Activated T-cell treated with anti-CD3 and anti-CD28 coated beads, Interleukin-2, amount 50 U/mL, for 72 hours (primary cell): ENCODE measurements around the gene PCCA. TPM values are rescaled to one million over a fixed set of nuclear protein-coding genes. Genes with fewer than 3 reads are reported as not detected.
"Not testable (repeated sequence)": the region's sequence is repeated elsewhere in the genome, so short reads cannot be mapped to it uniquely, and the experiment has no call there.

ENCODE experiments used
- ATAC-seq, 2 donors: fragments of 150-1000 bp; cut with Tn5 transposase; replicated peaks in 1 of 2; 2 replicates each; pipeline ENCODE4 v1.10.0; 2021; ENCODE audit warnings: moderate library complexity in 2 of 2, mild to moderate bottlenecking in 1 of 2
- DNase-seq, 2 donors: peaks; one replicate each; pipeline ENCODE4 v3.0.0; 2021 to 2022; ENCODE audit warnings: mixed read lengths in 1 of 2
- H3K27ac Mint-ChIP-seq: one replicate; pipeline ENCODE4 v1.8.0; 2022; ENCODE audit warnings: mild to moderate bottlenecking, moderate library complexity, mixed read lengths
- H3K27me3 Mint-ChIP-seq: one replicate; pipeline ENCODE4 v1.8.0; 2022; ENCODE audit warnings: low read depth, mixed read lengths
- H3K36me3 Mint-ChIP-seq, 2 donors: one replicate each; pipeline ENCODE4 v1.8.0; 2022; ENCODE audit warnings: mixed read lengths in 2 of 2, mild to moderate bottlenecking in 1 of 2; ENCODE audit not compliant: insufficient read depth in 2 of 2
- H3K4me1 Mint-ChIP-seq: one replicate; pipeline ENCODE4 v1.8.0; 2022; ENCODE audit warnings: low read depth, mixed read lengths
- H3K4me3 Mint-ChIP-seq, 2 donors: one replicate each; pipeline ENCODE4 v1.8.0; 2022; ENCODE audit warnings: mild to moderate bottlenecking in 2 of 2, mixed read lengths in 2 of 2, moderate library complexity in 2 of 2
- H3K9me3 Mint-ChIP-seq, 2 donors: one replicate each; pipeline ENCODE4 v1.8.0; 2022; ENCODE audit warnings: mixed read lengths in 2 of 2
- total RNA-seq, 2 donors: library from RNA; stranded (reverse); gene quantifications; one replicate each; pipeline ENCODE4 v1.2.3, GENCODE V29; 2022

Gene PCCA
- total RNA-seq, 2 donors from 2014 or later = 10.5 to 16.9 TPM

GRCh38 chr13:100156788-100157187, 67.9 kb downstream of the PCCA start:
- H3K9me3 Mint-ChIP-seq = no peaks in the 10 kb centered on the region
- ATAC-seq = no peak
- H3K4me1 Mint-ChIP-seq = no peaks in the 10 kb centered on the region
- no peak for DNase-seq
- H3K4me3 Mint-ChIP-seq = no peak overlapping the region
- no peak overlapping the region for H3K27ac Mint-ChIP-seq
- H3K27me3 Mint-ChIP-seq = no peaks in the 10 kb centered on the region
- H3K36me3 Mint-ChIP-seq = no peaks in the 10 kb centered on the region

DNA sequence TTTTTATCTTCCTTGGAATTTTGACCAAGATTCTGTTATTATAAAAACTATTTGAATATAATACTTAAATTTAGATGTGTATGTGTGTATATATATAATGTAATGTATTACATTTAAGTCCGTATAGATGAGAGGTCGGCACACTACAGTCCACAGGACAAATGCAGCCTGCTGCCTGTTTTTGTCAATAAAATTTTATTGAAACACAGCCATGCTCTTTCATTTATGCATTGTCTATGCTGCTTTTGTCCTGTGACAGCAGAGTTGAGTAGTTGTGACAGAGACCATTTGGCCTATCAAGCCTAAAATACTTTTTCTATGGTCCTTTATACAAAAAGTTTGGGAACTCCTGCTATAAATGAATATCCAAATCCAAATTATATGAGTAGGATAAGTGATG, 69.7 kb downstream of the PCCA start:
- Mint-ChIP-seq H3K27me3 (no peaks in the 10 kb centered on the region), H3K9me3 (no peaks in the 10 kb centered on the region), H3K36me3 (no peaks in the 10 kb centered on the region), H3K27ac (no peak overlapping the region), H3K4me3 (no peak overlapping the region), H3K4me1 (no peaks in the 10 kb centered on the region)
- no peak for ATAC-seq
- no peak for DNase-seq

DNA sequence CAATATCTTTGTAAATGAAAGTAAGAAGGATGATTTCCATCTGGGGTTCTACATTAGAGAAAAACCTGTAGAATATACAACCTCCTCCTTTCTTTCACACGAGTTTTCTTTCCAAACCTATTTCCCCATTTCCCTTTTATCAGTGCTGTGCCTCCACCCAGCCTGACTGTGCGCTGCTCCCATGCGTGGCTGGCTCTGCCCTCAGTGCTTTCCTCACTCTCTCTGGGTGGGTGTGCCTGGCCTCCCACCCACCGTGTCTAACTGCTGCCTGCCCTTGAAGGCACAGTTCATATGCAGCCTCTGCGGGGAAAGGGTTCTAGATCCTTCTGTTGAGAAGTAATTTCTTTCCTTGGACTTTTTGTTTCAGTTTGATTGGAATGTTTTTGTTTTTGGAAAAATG, 70.7 kb downstream of the PCCA start:
- ATAC-seq (no peak), DNase-seq (no peak)
- Mint-ChIP-seq H3K27me3 (no peaks in the 10 kb centered on the region), H3K4me3 (no peak overlapping the region), H3K4me1 (no peaks in the 10 kb centered on the region), H3K36me3 (no peaks in the 10 kb centered on the region), H3K27ac (no peak overlapping the region), H3K9me3 (no peaks in the 10 kb centered on the region)

DNA sequence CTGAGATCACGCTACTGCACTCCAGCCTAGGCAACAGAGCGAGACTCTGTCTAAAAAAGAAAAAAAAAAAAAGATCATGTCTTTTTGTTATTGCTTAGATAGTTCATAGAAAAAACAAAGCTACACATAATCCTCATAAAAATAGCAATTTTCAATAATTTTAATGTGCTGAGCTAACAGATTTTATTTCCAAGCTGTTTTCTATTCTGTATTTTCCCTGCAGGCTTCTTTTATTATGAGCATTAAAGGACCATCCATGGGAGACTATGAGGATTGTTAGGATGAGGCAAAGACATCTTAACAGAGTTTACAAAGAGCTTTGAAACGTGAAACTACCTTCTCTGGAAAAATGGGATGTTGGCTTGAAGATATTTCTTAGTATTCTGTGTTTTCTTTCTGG, 71.6 kb downstream of the PCCA start:
- DNase-seq (no peak), ATAC-seq (no peak)
- H3K36me3 Mint-ChIP-seq = no peaks in the 10 kb centered on the region

GRCh38 chr13:100163375-100163774, 74.5 kb downstream of the PCCA start:
- DNase-seq (no peak), ATAC-seq (no peak)
- Mint-ChIP-seq H3K4me1 (no peaks in the 10 kb centered on the region), H3K36me3 (no peaks in the 10 kb centered on the region), H3K9me3 (no peaks in the 10 kb centered on the region), H3K27ac (no peak overlapping the region), H3K4me3 (no peak overlapping the region), H3K27me3 (no peaks in the 10 kb centered on the region)

More for the DNA sequence above, 71.6 kb downstream of the PCCA start:
- H3K9me3 Mint-ChIP-seq = no peaks in the 10 kb centered on the region
- no peak overlapping the region for H3K4me3 Mint-ChIP-seq
- no peaks in the 10 kb centered on the region for H3K27me3 Mint-ChIP-seq
- no peaks in the 10 kb centered on the region for H3K4me1 Mint-ChIP-seq
- H3K27ac Mint-ChIP-seq = no peak overlapping the region

GRCh38 chr13:100173203-100173602, 84.3 kb downstream of the PCCA start:
- H3K36me3 Mint-ChIP-seq = peaks cover 0 to 2% of the 10 kb centered on the region in 2 donors
- ATAC-seq (no peak), DNase-seq (no peak)
- H3K27me3 Mint-ChIP-seq = no peaks in the 10 kb centered on the region
- H3K4me1 Mint-ChIP-seq = peaks cover 7% of the 10 kb centered on the region
- no peaks in the 10 kb centered on the region for H3K9me3 Mint-ChIP-seq
- H3K27ac Mint-ChIP-seq = no peak overlapping the region
- H3K4me3 Mint-ChIP-seq = no peak overlapping the region

- H3K27ac Mint-ChIP-seq, ATAC-seq, H3K4me1 Mint-ChIP-seq, H3K36me3 Mint-ChIP-seq, DNase-seq, H3K27me3 Mint-ChIP-seq, H3K9me3 Mint-ChIP-seq, H3K4me3 Mint-ChIP-seq: not testable (repeated sequence)
Observed at GRCh38 chr13:100174455-100174854, 85.6 kb downstream of the PCCA start.

- DNase-seq (no peak), ATAC-seq (no peak)
- H3K4me1 Mint-ChIP-seq = peaks cover 7% of the 10 kb centered on the region
- H3K27ac Mint-ChIP-seq = no peak overlapping the region
- peaks cover 0 to 2% of the 10 kb centered on the region in 2 donors for H3K36me3 Mint-ChIP-seq
- no peaks in the 10 kb centered on the region for H3K9me3 Mint-ChIP-seq
- no peaks in the 10 kb centered on the region for H3K27me3 Mint-ChIP-seq
- no peak overlapping the region for H3K4me3 Mint-ChIP-seq
Observed at GRCh38 chr13:100175078-100175802, 86.3 kb downstream of the PCCA start.

GRCh38 chr13:100175803-100176182, 86.9 kb downstream of the PCCA start:
- no peaks in the 10 kb centered on the region for H3K27me3 Mint-ChIP-seq
- DNase-seq (no peak), ATAC-seq (no peak)
- no peak overlapping the region for H3K27ac Mint-ChIP-seq
- H3K9me3 Mint-ChIP-seq = no peaks in the 10 kb centered on the region
- H3K4me1 Mint-ChIP-seq = peaks cover 7% of the 10 kb centered on the region
- no peak overlapping the region for H3K4me3 Mint-ChIP-seq
- peaks cover 0 to 2% of the 10 kb centered on the region in 2 donors for H3K36me3 Mint-ChIP-seq

GRCh38 chr13:100176801-100177400, 88.0 kb downstream of the PCCA start:
- H3K4me1 Mint-ChIP-seq = peaks cover 7% of the 10 kb centered on the region
- ATAC-seq = no peak
- H3K36me3 Mint-ChIP-seq = peaks cover 0 to 2% of the 10 kb centered on the region in 2 donors
- no peak overlapping the region for H3K4me3 Mint-ChIP-seq
- no peak for DNase-seq
- no peaks in the 10 kb centered on the region for H3K27me3 Mint-ChIP-seq
- no peak overlapping the region for H3K27ac Mint-ChIP-seq
- H3K9me3 Mint-ChIP-seq = no peaks in the 10 kb centered on the region

DNA sequence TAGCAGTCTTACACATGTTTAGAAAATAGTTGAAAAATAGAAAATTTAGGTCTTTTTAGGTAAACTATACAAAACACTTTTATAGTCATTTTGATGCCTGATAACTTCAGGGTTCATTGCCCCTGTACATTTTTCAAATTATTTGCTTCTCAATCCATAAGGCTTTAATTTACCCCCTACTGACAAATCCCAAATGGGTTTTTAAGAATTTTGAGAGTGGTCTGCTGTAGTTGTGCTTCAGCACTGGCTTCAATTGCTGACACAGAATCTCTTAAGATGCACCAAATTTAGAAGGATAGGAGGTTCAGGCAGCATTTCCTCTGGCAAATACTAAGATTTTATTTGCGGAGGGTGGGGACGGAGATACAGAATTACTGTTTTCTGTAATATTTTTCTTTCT, 89.4 kb downstream of the PCCA start:
- Mint-ChIP-seq H3K4me3 (no peak overlapping the region), H3K36me3 (no peaks in the 10 kb centered on the region), H3K27ac (no peak overlapping the region), H3K4me1 (peaks cover 17% of the 10 kb centered on the region), H3K9me3 (no peaks in the 10 kb centered on the region), H3K27me3 (no peaks in the 10 kb centered on the region)
- DNase-seq (no peak), ATAC-seq (no peak)

GRCh38 chr13:100179276-100179675, 90.4 kb downstream of the PCCA start:
- DNase-seq = no peak
- Mint-ChIP-seq H3K27ac (no peak overlapping the region), H3K36me3 (no peaks in the 10 kb centered on the region), H3K9me3 (no peaks in the 10 kb centered on the region), H3K4me3 (no peak overlapping the region), H3K4me1 (peaks cover 20% of the 10 kb centered on the region), H3K27me3 (no peaks in the 10 kb centered on the region)
- ATAC-seq = no peak

- H3K27ac Mint-ChIP-seq = no peak overlapping the region
- H3K27me3 Mint-ChIP-seq = no peaks in the 10 kb centered on the region
- DNase-seq (no peak), ATAC-seq (no peak)
- H3K9me3 Mint-ChIP-seq = no peaks in the 10 kb centered on the region
- H3K4me3 Mint-ChIP-seq = no peak overlapping the region
- no peaks in the 10 kb centered on the region for H3K36me3 Mint-ChIP-seq
- peaks cover 14% of the 10 kb centered on the region for H3K4me1 Mint-ChIP-seq
Observed at GRCh38 chr13:100182900-100183490, 94.1 kb downstream of the PCCA start.
